Activated T-helper 2 cell treated with anti-CD3 and anti-CD28 coated beads, Interferon-gamma antibody, Interleukin-2, Interleukin-4, amounts not matched to agents 10 μg/mL and 5 μg/mL and 100 μg/mL, durations not matched to agents 14 hours and 24 hours and 36 hours (primary cell): ENCODE data around the gene SH2D3C. TPM values are rescaled to one million over a fixed set of nuclear protein-coding genes. Genes with fewer than 3 reads are reported as not detected.

Experiments used
- DNase-seq: peaks from one replicate; pipeline ENCODE4 v3.0.0; 2021; ENCODE audit warnings: low spot score
- H3K27ac Mint-ChIP-seq: one replicate; pipeline ENCODE4 v1.8.0; 2021; ENCODE audit warnings: mixed read lengths
- H3K27me3 Mint-ChIP-seq: one replicate; pipeline ENCODE4 v1.8.0; 2021; ENCODE audit warnings: low read depth, mixed read lengths
- H3K36me3 Mint-ChIP-seq: one replicate; pipeline ENCODE4 v1.8.0; 2021; ENCODE audit warnings: low read depth, mixed read lengths
- H3K4me1 Mint-ChIP-seq: one replicate; pipeline ENCODE4 v1.8.0; 2021; ENCODE audit warnings: low read depth, mixed read lengths
- H3K4me3 Mint-ChIP-seq: one replicate; pipeline ENCODE4 v1.8.0; 2021; ENCODE audit warnings: low read depth, mild to moderate bottlenecking, moderate library complexity, mixed read lengths
- H3K9me3 Mint-ChIP-seq: one replicate; pipeline ENCODE4 v1.8.0; 2021; ENCODE audit warnings: mixed read lengths
- intact Hi-C: fragments of 100-400 bp; cut with micrococcal nuclease; formaldehyde crosslinking; loops from one replicate; pipeline ENCODE4 v1.15.1; 2023
- total RNA-seq: library from RNA; stranded (reverse); gene quantifications from 2 replicates; pipeline ENCODE4 v1.2.3, GENCODE V29; 2022

The SH2D3C gene
- total RNA-seq, 1 donor from 2014 or later = 23.6 TPM

DNA sequence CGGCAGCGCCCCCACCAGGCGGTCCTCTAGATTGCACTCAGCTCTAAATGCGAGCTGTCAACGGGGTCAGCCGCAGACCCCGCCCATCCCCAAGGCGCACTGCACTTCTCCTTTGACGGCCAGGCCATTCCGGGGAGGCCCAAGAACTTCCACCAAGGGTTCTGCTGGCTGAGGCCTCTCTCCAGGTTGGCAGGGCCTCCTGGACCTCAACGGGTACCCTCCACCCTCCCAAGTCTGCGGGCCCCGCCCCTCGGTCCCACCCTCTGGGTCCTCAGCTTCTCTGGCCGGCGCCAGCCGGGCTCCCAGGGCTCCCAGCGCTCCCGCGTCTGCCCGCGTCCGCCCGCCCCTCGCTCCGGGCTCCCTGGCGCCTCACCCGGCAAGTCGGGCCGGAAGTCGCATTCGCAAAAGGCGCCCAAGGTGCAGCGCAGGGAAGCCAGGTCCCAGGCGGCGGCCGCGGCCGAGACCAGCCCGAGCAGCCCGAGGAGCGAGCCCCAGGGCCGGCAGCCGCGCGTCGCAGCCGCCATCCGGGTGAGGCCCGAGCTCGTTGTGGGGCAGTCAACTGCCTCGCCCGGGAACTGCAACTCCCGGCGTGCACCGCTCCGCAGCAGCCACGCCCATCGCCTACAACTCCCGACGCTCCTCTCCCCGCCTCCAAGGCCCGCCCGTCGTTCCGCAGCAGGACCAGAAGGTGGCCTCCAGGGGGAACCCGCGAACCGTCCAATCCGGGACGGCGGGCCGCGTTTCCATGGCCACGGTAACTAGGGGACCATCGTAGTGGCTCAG, 43.5 kb downstream of the SH2D3C start, which contains the start of gene TOR2A:
Gene TOR2A (minus strand): TSS at position 548 of the 783 bp plus-strand sequence. CDS start 24 bp downstream, at position 524.
- intact Hi-C loops = loop anchor here (1.0 to 2.0 kb wide), 7 partner anchors 36 to 231 kb away; partner anchors contain the start of gene STXBP1
- H3K27ac Mint-ChIP-seq = peak within 1 kb of the TSS; percentile 95
- H3K27me3 Mint-ChIP-seq = no peaks in the 10 kb centered on the region
- DNase-seq = peak; percentile 98
- peaks cover 11% of the 10 kb centered on the region for H3K4me1 Mint-ChIP-seq
- H3K36me3 Mint-ChIP-seq = peaks cover 15% of the 10 kb centered on the region
- H3K9me3 Mint-ChIP-seq = no peaks in the 10 kb centered on the region
- peak within 1 kb of the TSS; percentile 91 for H3K4me3 Mint-ChIP-seq

DNA sequence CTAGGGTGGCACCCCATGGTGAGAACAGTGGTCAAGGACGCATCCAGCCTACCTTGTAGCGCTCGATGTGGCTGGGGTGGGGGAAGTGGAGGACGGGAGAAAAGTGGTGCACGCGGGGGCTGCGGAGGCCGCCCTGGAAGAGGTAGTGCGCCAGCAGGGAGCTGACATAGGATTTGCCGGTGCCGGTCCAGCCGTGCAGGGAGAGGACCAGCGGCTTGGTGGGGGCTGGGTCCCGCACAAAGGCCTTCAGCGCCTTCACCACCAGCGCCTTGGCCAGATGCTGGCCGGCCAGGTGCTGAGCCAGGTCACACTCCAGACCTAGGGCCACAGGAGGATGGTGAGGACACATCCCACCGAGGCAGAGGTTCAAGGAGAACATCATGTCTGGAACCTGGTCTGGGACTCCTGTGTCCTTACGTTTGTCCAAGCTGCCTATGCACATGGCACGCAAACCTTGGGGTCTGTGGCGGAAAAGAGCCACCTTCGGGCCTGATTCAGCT, 44.2 kb downstream of the SH2D3C start:
- Mint-ChIP-seq H3K36me3 (peaks cover 13% of the 10 kb centered on the region), H3K9me3 (no peaks in the 10 kb centered on the region)
- intact Hi-C loops = loop anchor here (1.0 to 2.0 kb wide), 4 partner anchors 121 to 230 kb away; partner anchors contain the start of gene STXBP1

DNA sequence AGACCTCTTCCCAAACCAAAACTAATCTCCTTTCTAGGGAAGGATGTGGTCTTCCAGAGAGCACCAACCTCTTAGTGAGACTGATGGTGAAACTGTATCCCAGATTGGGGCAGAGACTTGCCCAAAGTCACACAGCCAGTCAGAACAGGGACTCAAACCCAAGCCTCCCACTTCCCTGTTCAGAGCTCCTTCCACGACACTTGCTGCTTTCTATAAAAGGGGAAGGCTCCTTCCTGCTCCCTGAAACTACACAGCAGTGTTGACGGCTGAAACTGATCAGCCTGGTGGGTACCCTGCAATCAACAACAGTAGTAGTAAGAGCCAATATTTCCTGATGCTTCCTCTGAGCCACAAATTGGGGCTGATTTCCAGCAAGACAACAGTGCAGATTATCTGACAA, 44.9 kb downstream of the SH2D3C start:
- H3K4me1 Mint-ChIP-seq = peaks cover 11% of the 10 kb centered on the region
- H3K27me3 Mint-ChIP-seq = no peaks in the 10 kb centered on the region
- peak overlapping the region; percentile 77 for H3K4me3 Mint-ChIP-seq
- peak overlapping the region; percentile 8 for H3K27ac Mint-ChIP-seq
- peaks cover 9% of the 10 kb centered on the region for H3K36me3 Mint-ChIP-seq
- DNase-seq = no peak
- no peaks in the 10 kb centered on the region for H3K9me3 Mint-ChIP-seq
- intact Hi-C loops = loop anchor here (1.0 to 2.0 kb wide), 4 partner anchors 121 to 229 kb away; partner anchors contain the start of gene STXBP1

More for the DNA sequence above, 44.2 kb downstream of the SH2D3C start:
- peak overlapping the region; percentile 58 for H3K27ac Mint-ChIP-seq
- H3K4me1 Mint-ChIP-seq = peaks cover 11% of the 10 kb centered on the region
- H3K4me3 Mint-ChIP-seq = peak overlapping the region; percentile 77
- no peaks in the 10 kb centered on the region for H3K27me3 Mint-ChIP-seq
- DNase-seq = no peak

DNA sequence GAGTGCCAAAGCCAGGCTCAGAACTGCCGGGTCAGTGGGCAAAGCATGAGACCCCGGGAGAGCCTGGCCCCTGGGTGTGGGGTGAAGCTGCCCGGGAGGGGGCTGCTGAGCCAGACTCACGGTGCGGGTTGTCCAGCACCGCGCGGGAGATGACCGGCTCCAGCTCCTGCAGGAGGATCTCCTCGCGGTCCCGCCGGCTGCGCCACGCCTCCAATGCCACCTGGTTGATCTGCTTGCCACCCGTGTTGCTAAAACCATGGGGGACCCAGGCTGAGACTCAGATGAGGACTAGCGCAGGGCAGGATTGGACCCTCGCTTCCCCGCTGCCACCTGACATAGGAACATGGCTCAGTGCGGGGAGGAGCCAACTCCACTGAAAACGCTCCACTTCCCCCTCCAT, 46.0 kb downstream of the SH2D3C start:
- Mint-ChIP-seq H3K4me1 (peaks cover 11% of the 10 kb centered on the region), H3K4me3 (no peak overlapping the region), H3K27me3 (no peaks in the 10 kb centered on the region), H3K27ac (no peak overlapping the region), H3K9me3 (no peaks in the 10 kb centered on the region), H3K36me3 (peaks cover 3% of the 10 kb centered on the region)
- DNase-seq = no peak
- intact Hi-C loops = no loop called here

DNA sequence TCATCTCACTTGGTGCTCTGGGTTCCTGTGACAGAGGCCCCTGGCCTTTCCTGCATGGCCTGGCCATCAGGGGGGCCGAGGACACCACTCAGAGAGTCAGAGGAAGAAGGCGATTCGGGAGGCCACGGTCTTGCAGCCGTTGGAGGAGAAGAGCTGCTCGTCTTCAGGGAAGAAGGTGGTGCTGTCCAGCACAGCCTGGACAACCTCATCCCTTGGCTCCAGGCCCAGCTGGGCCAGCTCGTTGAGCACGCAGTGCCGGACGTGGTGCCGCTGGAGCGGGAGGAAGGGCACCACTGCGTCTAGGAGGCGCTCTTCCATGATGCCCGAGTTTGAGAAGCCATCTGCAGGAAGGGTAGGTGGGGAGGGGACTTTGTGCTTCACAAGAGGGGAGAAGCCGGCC, 46.5 kb downstream of the SH2D3C start:
- no peaks in the 10 kb centered on the region for H3K9me3 Mint-ChIP-seq
- intact Hi-C loops = no loop called here
- H3K36me3 Mint-ChIP-seq = no peaks in the 10 kb centered on the region
- H3K27me3 Mint-ChIP-seq = no peaks in the 10 kb centered on the region
- H3K27ac Mint-ChIP-seq = no peak overlapping the region
- H3K4me1 Mint-ChIP-seq = peaks cover 11% of the 10 kb centered on the region
- no peak for DNase-seq
- no peak overlapping the region for H3K4me3 Mint-ChIP-seq

DNA sequence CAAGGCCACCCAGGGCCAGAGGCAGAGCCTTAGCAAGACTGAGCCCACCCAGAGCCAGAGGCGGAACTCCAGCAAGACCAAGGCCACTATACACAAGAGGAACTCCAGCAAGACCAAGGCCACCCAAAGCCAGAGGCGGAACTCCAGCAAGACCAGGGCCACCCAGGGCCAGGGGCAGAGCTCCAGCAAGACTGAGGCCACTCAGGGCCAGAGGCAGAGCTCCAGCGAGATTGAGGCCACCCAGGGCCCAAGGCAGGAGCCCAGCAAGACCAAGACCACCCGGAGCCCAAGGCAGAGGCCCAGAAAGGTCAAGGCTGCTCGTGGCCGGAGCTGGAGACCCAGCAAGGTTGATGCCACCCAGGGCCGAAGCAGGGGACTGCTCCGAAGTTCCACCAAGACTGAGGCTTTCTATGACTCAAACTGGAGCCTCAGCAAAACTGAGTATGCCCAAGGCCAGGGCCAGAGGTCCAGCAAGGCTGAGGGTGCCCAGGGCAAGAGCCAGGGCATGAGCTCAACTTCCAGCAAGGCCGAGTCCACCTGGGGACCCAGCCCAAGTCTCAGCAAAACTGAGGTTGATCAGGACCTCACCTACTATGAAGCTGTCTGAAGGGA, 47.6 kb downstream of the SH2D3C start:
- Mint-ChIP-seq H3K9me3 (no peaks in the 10 kb centered on the region), H3K27me3 (no peaks in the 10 kb centered on the region), H3K4me1 (peaks cover 11% of the 10 kb centered on the region), H3K4me3 (no peak overlapping the region), H3K27ac (no peak overlapping the region), H3K36me3 (no peaks in the 10 kb centered on the region)
- intact Hi-C loops = no loop called here
- no peak for DNase-seq

DNA sequence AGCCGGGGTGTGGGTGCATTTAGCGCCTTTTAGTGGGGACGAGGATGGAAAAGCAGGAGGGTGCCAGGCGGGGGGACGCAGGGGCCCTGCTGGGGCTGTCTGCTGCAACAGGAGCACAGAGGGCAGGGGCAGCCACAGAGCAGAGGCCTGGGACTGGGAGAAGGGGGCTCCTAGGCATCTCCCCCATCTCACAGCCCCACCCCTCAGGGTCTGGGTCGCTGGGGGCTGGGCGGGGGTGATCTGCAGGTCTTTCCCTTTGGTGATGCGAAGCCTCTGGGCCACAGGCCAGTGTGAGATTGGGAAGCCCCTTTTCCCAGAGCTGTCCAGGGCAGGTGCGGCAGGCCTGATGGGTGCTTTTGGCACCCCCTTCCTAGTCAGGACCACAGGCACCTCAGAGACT, 48.2 kb downstream of the SH2D3C start:
- H3K27me3 Mint-ChIP-seq = no peaks in the 10 kb centered on the region
- no peaks in the 10 kb centered on the region for H3K36me3 Mint-ChIP-seq
- DNase-seq = no peak
- H3K9me3 Mint-ChIP-seq = no peaks in the 10 kb centered on the region
- intact Hi-C loops = no loop called here
- peaks cover 7% of the 10 kb centered on the region for H3K4me1 Mint-ChIP-seq
- H3K4me3 Mint-ChIP-seq = no peak overlapping the region
- no peak overlapping the region for H3K27ac Mint-ChIP-seq

DNA sequence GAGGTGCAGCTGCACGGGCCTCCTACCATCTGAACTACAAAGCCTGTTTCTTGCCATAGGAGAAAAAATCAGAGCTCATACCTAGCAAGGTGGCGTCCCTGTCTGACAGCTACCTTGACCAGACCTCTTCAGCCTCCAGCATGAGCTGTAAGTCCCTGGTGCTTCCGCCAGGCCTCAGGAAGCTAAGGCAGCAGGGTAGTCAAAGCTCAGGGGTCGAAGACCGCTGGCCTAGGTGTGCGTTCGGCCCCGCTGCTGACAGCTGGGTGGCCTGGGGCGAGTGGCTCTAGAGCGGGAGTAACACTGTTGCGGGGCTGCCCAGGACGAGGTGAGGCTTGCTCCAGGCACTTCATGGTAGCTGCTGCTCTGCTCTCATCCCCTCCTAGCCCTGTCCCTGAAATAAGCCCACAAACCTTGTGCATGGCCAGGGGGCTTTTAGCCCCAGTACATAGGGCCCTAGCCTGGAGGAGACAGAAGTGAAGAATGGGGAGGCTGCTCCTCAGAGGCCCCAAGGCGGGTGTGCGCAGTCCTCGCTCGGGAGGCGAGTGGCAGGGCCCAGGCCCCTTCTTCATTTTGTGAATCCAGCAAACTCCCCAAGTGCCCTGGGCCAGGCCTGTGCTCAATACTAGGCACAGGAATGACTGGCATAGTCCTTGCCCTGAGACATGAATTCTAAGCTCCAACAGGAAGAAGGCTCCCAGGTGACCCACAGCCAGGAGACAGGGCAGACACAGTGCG, 48.8 kb downstream of the SH2D3C start:
- H3K9me3 Mint-ChIP-seq = no peaks in the 10 kb centered on the region
- H3K4me1 Mint-ChIP-seq = peaks cover 6% of the 10 kb centered on the region
- intact Hi-C loops = no loop called here
- no peak for DNase-seq
- H3K36me3 Mint-ChIP-seq = no peaks in the 10 kb centered on the region
- no peak overlapping the region for H3K27ac Mint-ChIP-seq
- no peaks in the 10 kb centered on the region for H3K27me3 Mint-ChIP-seq
- no peak overlapping the region for H3K4me3 Mint-ChIP-seq

DNA sequence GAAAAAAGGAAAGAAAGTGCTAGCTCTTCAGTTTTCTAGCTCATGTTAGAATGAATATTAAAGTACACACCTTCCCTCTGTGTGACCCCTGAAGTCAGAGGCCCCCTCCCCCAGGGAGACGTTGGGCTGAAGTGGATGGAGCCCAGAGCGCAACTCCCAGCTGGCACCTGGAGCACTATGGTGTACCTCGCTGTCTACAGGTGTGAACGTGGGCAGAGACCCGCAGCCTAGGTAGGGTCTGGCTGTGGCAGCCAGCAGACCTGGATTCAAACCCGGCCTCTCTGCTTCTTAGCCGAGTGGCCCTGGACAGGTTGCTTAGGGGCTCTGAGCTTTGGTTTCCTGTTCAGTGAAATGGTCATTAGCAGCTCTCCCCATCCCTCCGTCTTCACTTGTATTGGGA, 49.7 kb downstream of the SH2D3C start:
- H3K27ac Mint-ChIP-seq = no peak overlapping the region
- no peaks in the 10 kb centered on the region for H3K9me3 Mint-ChIP-seq
- intact Hi-C loops = no loop called here
- no peak overlapping the region for H3K4me3 Mint-ChIP-seq
- no peaks in the 10 kb centered on the region for H3K36me3 Mint-ChIP-seq
- no peak for DNase-seq
- no peaks in the 10 kb centered on the region for H3K27me3 Mint-ChIP-seq
- peaks cover 3% of the 10 kb centered on the region for H3K4me1 Mint-ChIP-seq

DNA sequence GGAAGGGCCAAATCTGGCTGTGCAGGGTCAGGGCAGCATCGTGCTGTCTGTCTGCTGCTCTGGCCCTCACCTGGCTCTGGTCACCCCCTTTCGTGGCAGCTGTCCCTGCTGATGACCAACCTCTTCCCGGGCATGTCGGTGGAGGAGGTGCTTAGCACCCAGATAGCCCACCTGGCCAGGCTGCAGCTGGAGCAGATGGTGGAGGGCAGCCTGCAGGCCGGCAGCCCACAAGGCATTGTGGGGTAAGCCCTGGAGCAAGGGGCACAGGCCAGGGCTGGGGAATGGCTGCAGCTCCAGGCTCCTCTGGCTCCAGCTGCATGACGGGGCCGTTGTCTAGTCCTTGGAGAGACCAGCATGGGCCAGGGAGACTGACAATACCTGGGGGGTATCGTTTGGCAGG, 51.6 kb downstream of the SH2D3C start:
- Mint-ChIP-seq H3K36me3 (no peaks in the 10 kb centered on the region), H3K9me3 (no peaks in the 10 kb centered on the region), H3K27me3 (no peaks in the 10 kb centered on the region), H3K4me1 (no peaks in the 10 kb centered on the region), H3K4me3 (no peak overlapping the region), H3K27ac (no peak overlapping the region)
- intact Hi-C loops = no loop called here
- DNase-seq = no peak

DNA sequence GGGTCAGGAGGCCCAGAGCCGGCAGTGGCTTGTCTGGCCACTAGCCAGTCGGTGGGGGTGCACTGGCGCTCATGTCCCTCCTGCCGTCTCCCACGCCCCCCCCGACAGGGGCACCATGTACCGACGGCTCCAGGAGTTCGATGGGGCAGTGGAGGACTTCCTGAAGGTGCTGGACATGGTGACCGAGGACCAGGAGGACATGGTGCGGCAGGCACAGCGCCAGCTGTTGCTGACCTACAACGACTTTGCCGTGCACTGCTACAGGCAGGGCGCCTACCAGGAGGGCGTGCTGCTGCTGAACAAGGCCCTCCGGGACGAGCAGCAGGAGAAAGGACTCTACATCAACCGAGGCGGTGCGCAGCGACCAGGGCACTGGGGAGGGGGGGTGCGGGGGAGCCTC, 54.5 kb downstream of the SH2D3C start:
- Mint-ChIP-seq H3K27ac (no peak overlapping the region), H3K36me3 (no peaks in the 10 kb centered on the region), H3K9me3 (no peaks in the 10 kb centered on the region), H3K4me1 (peaks cover 7% of the 10 kb centered on the region), H3K4me3 (no peak overlapping the region), H3K27me3 (no peaks in the 10 kb centered on the region)
- intact Hi-C loops = no loop called here
- DNase-seq = no peak

DNA sequence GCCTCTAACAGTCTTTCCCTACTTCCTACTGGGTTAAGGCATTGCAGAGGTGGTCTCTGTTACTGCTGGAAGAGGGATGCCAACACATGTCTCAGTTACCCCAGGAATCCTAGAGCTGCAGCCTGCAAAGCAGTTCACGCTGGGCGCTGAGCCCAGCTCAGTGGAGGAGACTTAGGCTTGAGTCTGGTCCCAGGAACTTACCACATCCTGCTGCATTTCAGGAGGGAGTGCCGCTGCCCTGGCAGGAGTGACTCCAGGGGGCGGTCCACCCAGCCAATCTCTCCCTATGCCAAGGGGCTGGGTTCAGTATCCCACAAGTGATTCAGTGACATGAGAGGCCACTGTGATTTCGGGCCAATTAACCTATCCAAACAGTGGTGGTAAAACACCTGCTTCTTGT, 55.0 kb downstream of the SH2D3C start:
- DNase-seq = no peak
- H3K36me3 Mint-ChIP-seq = no peaks in the 10 kb centered on the region
- H3K27ac Mint-ChIP-seq = no peak overlapping the region
- H3K27me3 Mint-ChIP-seq = no peaks in the 10 kb centered on the region
- peaks cover 7% of the 10 kb centered on the region for H3K4me1 Mint-ChIP-seq
- no peak overlapping the region for H3K4me3 Mint-ChIP-seq
- no peaks in the 10 kb centered on the region for H3K9me3 Mint-ChIP-seq
- intact Hi-C loops = no loop called here
